Fibroblast of the conjunctiva (primary cell): ENCODE results near the gene PROM2.
"Not testable (repeated sequence)": the region's sequence is repeated elsewhere in the genome, so short reads cannot be mapped to it uniquely, and the experiment has no call there.

Experiments
- DNase-seq: peaks from one replicate; pipeline ENCODE4 v3.0.0-alpha.2; 2010; ENCODE audit warnings: low read depth

PROM2 gene

GRCh38 chr2:95268211-95269035, 5.8 kb upstream of the PROM2 start:
- no peak for DNase-seq

GRCh38 chr2:95269036-95269680, 5.1 kb upstream of the PROM2 start:
- no peak for DNase-seq

GRCh38 chr2:95269745-95270144, 4.5 kb upstream of the PROM2 start:
- not testable (repeated sequence) for DNase-seq

GRCh38 chr2:95270541-95271081, 3.6 kb upstream of the PROM2 start:
- DNase-seq, result no peak

GRCh38 chr2:95271381-95271971, 2.8 kb upstream of the PROM2 start:
- no peak for DNase-seq

- no peak for DNase-seq
Measured at GRCh38 chr2:95272299-95272751, 1.9 kb upstream of the PROM2 start.

- no peak for DNase-seq
Measured at GRCh38 chr2:95272781-95273180, 1.5 kb upstream of the PROM2 start.

- no peak for DNase-seq
Measured at GRCh38 chr2:95273566-95274290, 521 bp upstream of the PROM2 start.

- no peak for DNase-seq
Measured at GRCh38 chr2:95275151-95275515, 884 bp downstream of the PROM2 start.

GRCh38 chr2:95275601-95276243, 1.5 kb downstream of the PROM2 start:
- DNase-seq, result no peak

- DNase-seq, result no peak
Measured at GRCh38 chr2:95276244-95276887, 2.1 kb downstream of the PROM2 start.

GRCh38 chr2:95276888-95277245, 2.6 kb downstream of the PROM2 start:
- no peak for DNase-seq

- DNase-seq, result no peak
Measured at GRCh38 chr2:95277246-95277906, 3.1 kb downstream of the PROM2 start.

- peak; percentile 22 for DNase-seq
Measured at GRCh38 chr2:95278051-95278471, 3.8 kb downstream of the PROM2 start.

- no peak for DNase-seq
Measured at GRCh38 chr2:95278637-95279225, 4.5 kb downstream of the PROM2 start.

- DNase-seq, result no peak
Measured at GRCh38 chr2:95279435-95280035, 5.3 kb downstream of the PROM2 start.

GRCh38 chr2:95281071-95281470, 6.8 kb downstream of the PROM2 start:
- no peak for DNase-seq

- DNase-seq, result no peak
Measured at GRCh38 chr2:95281786-95282185, 7.5 kb downstream of the PROM2 start.

GRCh38 chr2:95282458-95282857, 8.2 kb downstream of the PROM2 start:
- DNase-seq, result no peak

GRCh38 chr2:95283562-95283961, 9.3 kb downstream of the PROM2 start:
- no peak for DNase-seq
